Mammary epithelial cell (primary cell): ENCODE results near the gene TMEM132D.

Source experiments
- EZH2 ChIP-seq: IDR thresholded peaks from 2 replicates; pipeline ENCODE4 v1.6.1; 2012; ENCODE audit warnings: low read length, inconsistent platforms, borderline replicate concordance
- TF ChIP-seq, protein P1 (sequence below), 2 donors: IDR thresholded peaks in 1 of 2; conservative IDR thresholded peaks in 1 of 2; 2 replicates each; pipeline ENCODE4 v1.5.1; 2011 to 2012; ENCODE audit warnings: inconsistent platforms in 2 of 2, low read length in 2 of 2, mild to moderate bottlenecking in 2 of 2, control low read depth in 1 of 2, low read depth in 1 of 2; ENCODE audit not compliant: insufficient read depth in 1 of 2; ENCODE audit errors: extremely low read depth in 1 of 2

DNA sequence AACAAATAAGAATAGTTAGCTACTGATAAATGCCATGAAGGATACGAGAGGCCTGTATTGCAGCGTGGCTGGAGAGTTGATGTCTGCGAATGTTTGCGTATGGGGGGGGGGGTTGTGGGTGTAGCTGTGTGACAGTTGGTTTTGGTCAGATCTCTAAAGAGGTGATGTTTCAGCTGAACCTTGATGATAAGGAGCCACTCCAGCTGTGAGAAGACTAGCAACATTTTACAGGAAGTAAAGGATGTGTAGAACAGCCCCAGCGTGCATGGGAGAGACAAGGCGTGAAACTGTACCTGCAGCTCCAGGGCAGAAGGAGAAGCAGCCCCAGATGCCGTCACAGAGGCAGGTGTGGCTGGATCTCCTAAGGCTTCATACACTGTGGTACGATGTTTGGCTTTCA, 416.9 kb downstream of the TMEM132D start:
- TF ChIP-seq, protein P1, sequence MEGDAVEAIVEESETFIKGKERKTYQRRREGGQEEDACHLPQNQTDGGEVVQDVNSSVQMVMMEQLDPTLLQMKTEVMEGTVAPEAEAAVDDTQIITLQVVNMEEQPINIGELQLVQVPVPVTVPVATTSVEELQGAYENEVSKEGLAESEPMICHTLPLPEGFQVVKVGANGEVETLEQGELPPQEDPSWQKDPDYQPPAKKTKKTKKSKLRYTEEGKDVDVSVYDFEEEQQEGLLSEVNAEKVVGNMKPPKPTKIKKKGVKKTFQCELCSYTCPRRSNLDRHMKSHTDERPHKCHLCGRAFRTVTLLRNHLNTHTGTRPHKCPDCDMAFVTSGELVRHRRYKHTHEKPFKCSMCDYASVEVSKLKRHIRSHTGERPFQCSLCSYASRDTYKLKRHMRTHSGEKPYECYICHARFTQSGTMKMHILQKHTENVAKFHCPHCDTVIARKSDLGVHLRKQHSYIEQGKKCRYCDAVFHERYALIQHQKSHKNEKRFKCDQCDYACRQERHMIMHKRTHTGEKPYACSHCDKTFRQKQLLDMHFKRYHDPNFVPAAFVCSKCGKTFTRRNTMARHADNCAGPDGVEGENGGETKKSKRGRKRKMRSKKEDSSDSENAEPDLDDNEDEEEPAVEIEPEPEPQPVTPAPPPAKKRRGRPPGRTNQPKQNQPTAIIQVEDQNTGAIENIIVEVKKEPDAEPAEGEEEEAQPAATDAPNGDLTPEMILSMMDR (conservative IDR thresholded peaks at IDR 0.05 in 1 of 2, IDR thresholded peaks at IDR 0.05 in 1 of 2; ENCODE audit: extremely low read depth in 1 of 2, insufficient read depth in 1 of 2, low read depth in 1 of 2, low read length in 2 of 2), result no peak
- TF ChIP-seq EZH2, result no peak
